GM21360 (cell line): Measurements from ENCODE around the gene CRYZ.
"Not testable (repeated sequence)": the region's sequence is repeated elsewhere in the genome, so short reads cannot be mapped to it uniquely, and the experiment has no call there.

Experiments
- ATAC-seq: cut with Tn5 transposase; IDR thresholded peaks from one replicate; pipeline ENCODE4 v1.9.1; 2021; ENCODE audit warnings: mild to moderate bottlenecking, moderate library complexity; ENCODE audit not compliant: unreplicated experiment

CRYZ gene, protein sequence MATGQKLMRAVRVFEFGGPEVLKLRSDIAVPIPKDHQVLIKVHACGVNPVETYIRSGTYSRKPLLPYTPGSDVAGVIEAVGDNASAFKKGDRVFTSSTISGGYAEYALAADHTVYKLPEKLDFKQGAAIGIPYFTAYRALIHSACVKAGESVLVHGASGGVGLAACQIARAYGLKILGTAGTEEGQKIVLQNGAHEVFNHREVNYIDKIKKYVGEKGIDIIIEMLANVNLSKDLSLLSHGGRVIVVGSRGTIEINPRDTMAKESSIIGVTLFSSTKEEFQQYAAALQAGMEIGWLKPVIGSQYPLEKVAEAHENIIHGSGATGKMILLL

GRCh38 chr1:74732960-74733603 is at the start of gene CRYZ, which contains the start of gene TYW3:
Gene CRYZ (minus strand): TSS chr1:74733050. CDS start chr1:74724821, 8,229 bp downstream.
Gene TYW3 (plus strand): TSS chr1:74733152. CDS start chr1:74733245, 93 bp downstream.
- ATAC-seq = peak; percentile 75

GRCh38 chr1:74780594-74780993 is 47.7 kb upstream of the CRYZ start:
- no peak for ATAC-seq

DNA sequence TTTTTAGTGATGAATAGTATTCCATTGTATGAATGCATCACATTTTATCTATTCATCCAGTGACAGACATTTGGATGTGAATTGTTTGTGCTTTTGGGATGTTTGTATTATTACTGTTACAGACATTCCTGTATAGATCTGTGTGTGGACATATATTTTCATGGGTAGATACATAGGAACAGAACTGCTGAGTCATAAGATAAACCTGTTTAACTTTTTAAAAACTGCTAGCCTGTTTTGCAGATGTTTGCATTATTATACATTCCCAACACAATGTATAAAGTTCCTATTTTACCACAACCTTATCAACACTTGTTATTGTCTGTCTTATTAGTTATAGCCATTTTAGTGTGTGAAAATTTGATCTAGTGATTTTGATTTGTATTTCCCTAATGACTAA is 46.9 kb upstream of the CRYZ start:
- ATAC-seq = no peak

DNA sequence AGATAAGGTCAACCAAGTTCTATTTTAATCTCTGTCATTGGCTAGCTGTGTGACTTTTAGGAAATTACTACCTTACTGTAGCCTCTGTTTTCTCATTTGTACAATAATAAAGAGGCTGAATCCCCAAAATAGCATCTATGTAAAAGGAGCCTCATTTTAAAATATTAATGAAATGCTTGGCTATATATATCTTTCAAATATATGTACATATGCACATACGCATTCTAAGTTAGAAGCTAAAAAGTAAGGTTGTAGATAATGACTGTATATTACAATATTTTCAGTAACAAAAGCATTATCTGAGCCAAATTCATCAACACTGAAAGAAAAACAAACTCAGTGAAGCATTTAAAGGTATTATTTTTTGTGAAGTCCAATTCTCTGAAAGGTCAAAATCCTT is 44.7 kb upstream of the CRYZ start:
- ATAC-seq = no peak

DNA sequence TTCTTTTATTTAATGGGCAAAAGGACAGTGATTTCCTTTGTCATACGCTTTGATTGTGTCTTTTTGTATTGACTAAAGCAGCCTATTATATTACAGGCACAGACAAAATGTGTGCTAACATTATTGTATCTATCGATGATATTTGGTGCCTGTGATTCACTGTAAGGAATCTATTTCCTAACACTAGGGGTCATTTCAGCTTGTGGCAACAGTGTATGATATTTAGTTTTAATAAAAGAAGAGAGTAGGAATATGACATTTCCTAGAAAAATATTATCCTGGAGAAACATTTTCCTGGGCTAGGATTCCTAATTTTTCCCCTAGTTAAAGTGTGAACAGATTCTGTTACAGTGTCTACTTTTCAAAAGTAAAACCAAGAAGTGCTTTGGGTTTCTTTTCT is 42.9 kb upstream of the CRYZ start:
- no peak for ATAC-seq

GRCh38 chr1:74773582-74773981 is 40.7 kb upstream of the CRYZ start:
- no peak for ATAC-seq

DNA sequence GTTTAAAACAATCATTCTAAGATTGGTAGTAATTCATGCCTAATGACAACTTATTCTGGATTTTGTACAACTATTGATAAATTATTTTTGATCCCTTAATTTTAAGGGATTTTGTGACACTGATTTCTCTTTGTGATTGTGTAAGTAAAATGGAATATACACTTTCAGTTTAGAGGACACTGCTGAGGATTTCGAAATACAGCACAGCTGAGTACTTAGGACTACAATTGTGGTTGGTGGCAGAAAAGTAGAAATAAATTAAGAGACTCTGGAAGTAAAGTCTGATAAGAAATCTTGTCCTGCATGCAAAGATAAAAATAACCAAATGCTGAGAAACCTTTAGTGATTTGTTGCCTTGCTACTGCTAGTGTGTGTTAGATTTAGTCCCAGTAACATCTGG is 40.1 kb upstream of the CRYZ start:
- ATAC-seq = no peak

- ATAC-seq = peak; percentile 76
These were observed 39.2 kb upstream of the CRYZ start for GRCh38 chr1:74771913-74772515.

DNA sequence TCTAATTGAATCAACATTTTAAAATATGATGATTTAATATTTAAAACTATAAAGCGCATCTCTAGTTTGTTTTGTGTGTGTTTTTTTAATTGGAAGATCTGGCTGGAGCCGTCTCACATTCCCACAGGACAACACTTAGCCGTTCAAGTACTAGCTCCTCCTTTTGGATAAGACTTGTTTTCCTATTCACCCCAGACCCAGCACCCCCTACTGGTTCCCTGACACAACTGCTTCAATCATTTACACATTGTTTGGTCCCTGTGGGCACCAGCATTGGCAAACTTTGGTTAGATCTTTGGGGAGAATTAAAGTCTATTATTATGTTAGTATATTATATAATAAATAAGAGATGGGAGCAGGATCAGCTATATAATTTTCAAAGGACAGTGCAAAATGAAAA is 34.6 kb upstream of the CRYZ start:
- peak; percentile 64 for ATAC-seq

- ATAC-seq = no peak
These were observed 33.7 kb upstream of the CRYZ start for GRCh38 chr1:74766579-74766978.

- ATAC-seq = no peak
These were observed 31.0 kb upstream of the CRYZ start for GRCh38 chr1:74763807-74764206.

- ATAC-seq = not testable (repeated sequence)
These were observed 23.8 kb upstream of the CRYZ start for GRCh38 chr1:74756650-74757049.

DNA sequence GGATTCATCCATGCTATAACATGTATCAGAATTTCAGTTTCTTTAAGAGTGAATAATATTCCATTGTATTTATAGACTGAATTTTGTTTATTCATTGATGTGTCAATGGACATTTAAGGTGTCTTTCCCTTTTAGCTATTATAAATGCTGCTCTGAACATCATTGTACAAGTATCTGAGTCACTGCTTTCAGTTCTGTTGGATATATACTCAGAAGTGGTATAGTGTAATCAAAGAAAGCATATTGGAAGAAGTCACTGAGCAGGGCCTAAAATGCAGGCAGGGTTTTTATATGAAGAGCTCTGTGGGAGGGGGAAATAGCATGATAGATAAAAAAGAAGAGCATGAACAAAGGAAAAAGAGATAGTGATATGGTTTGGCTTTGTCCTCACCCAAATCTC is 22.6 kb upstream of the CRYZ start:
- ATAC-seq = no peak

DNA sequence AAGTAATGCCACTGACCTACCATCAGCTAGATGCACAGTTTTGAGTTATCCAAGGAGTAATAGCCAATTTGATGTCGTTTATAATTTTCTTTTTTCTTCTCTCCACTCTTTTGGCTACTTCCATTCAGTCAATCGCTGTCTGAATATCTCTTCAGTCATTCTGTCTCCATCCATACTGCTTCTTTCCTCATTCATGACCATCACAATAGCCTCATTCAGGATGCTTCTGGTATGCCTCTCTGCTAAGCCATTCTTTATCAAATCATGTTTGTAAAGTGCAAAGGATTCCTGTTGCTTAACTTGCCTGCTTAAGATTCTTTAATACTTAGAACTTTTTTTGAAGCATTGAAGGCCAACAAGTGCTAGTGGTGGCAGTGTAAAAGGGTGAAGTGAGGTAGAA is 20.3 kb upstream of the CRYZ start:
- ATAC-seq = no peak

DNA sequence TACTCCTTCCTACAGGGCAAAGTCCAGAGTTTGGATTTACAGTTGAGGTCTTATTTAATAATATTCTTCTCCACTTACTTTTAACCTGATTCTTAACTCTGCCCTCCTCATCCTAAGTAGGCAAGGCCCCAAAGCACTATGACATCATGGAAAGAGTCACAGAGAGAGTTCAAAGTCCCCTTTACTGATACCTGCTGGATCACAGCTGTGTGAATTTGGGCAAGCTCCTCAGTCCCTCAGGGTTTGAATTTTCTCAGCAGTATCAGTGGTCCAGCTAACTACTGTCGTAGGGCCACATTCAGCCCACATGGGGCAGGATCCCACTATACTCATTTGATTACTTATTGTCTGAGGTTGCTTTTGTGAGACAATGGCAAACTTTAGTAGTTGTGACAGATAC is 16.1 kb upstream of the CRYZ start:
- no peak for ATAC-seq

GRCh38 chr1:74745247-74745646 is 12.4 kb upstream of the CRYZ start:
- ATAC-seq = not testable (repeated sequence)

- not testable (repeated sequence) for ATAC-seq
These were observed 7.6 kb upstream of the CRYZ start for GRCh38 chr1:74740307-74740980.

- ATAC-seq = no peak
These were observed 4.5 kb upstream of the CRYZ start for GRCh38 chr1:74737333-74737732.

GRCh38 chr1:74733604-74734484 is 994 bp upstream of the CRYZ start:
- peak; percentile 50 for ATAC-seq
